HFFc6 (cell line): ENCODE data around the gene DIABLO. TPM values are rescaled to one million over a fixed set of nuclear protein-coding genes. Genes with fewer than 3 reads are reported as not detected.
A peak's percentile ranks its signal among the peaks of the same experiment; 100 is the strongest.

ENCODE experiments used
- DNase-seq: peaks from one replicate; pipeline ENCODE4 v3.0.0-alpha.2; 2018
- H3K27ac Mint-ChIP-seq: 2 replicates; pipeline ENCODE4 v1.8.0; 2020; ENCODE audit warnings: mild to moderate bottlenecking, mixed read lengths
- H3K27me3 Mint-ChIP-seq: 2 replicates; pipeline ENCODE4 v1.8.0; 2021; ENCODE audit warnings: mild to moderate bottlenecking, moderate library complexity, mixed read lengths; ENCODE audit not compliant: insufficient read depth
- H3K36me3 Mint-ChIP-seq: 2 replicates; pipeline ENCODE4 v1.8.0; 2021; ENCODE audit warnings: low read depth, mixed read lengths
- H3K4me1 Mint-ChIP-seq: 2 replicates; pipeline ENCODE4 v1.8.0; 2020; ENCODE audit warnings: low read depth, mixed read lengths
- H3K4me3 Mint-ChIP-seq: 2 replicates; pipeline ENCODE4 v1.8.0; 2020; ENCODE audit warnings: mild to moderate bottlenecking, moderate library complexity, mixed read lengths
- H3K9me3 Mint-ChIP-seq: 2 replicates; pipeline ENCODE4 v1.8.0; 2020; ENCODE audit warnings: mild to moderate bottlenecking, mixed read lengths
- total RNA-seq, 6 experiments: library from RNA; stranded (reverse); fragmentation: NEBNext Ultra II Directional; extraction: Animal tissue kit (Norgen Biotek cat#: 25700); gene quantifications; 2 replicates in 1 of 6; 3 replicates in 5 of 6; pipeline ENCODE4 v1.2.3, GENCODE V29; 2021
- TF ChIP-seq, protein P1 (sequence below): fragments of 200-600 bp; sonication (generic); IDR thresholded peaks from 2 replicates; pipeline ENCODE4 v1.5.0; 2021; ENCODE audit warnings: antibody characterized with exemption, mild to moderate bottlenecking

Gene DIABLO
- total RNA-seq, 6 experiments from 2014 or later: 47.5 to 54.2 (median 48.8) TPM

DNA sequence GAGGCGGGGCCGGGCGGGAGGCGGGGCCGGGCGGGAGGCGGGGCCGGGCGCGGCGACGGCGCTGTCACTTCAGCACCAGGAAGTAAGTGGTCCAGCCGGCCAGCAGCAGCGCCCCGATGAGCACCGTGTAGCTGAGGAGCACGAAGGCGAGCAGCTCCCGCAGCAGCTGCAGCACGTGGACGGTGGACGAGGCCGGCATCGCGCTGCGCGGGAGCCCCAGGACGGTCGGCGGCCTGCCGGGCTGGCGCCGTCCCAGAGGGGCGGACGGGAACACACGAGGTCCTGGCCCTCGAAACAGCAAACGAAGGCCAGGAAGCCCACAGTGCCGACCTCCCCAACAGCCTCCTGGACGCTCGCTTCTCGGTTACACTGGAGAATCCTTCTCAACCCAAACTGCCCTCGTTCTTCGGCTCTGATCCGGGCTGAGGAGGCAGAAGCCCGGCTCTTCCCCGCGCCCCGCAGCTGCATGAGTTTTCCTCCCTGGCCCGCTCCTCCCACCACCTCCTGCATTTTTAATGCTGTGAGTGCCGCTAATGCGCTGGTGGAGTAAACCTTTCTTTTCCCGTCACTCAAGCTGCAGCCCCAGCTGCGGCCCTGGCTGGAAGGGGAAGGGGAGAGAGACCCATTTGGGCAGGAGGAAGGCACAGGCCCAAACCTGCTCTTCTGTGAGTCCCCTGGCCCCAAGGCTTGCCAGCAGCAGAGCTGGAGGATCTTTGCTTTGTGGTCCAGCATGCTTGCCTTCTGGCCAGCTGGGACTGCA lies 694 bp upstream of the DIABLO start:
- Mint-ChIP-seq H3K27ac (no peak overlapping the region), H3K27me3 (no peaks in the 10 kb centered on the region; the same call in 1 of the 2 replicates), H3K9me3 (no peaks in the 10 kb centered on the region), H3K36me3 (peaks cover 37% of the 10 kb centered on the region), H3K4me1 (peaks cover 23% of the 10 kb centered on the region), H3K4me3 (no peak overlapping the region; the same call in 1 of the 2 replicates)
- no peak for DNase-seq
- TF ChIP-seq, protein P1, sequence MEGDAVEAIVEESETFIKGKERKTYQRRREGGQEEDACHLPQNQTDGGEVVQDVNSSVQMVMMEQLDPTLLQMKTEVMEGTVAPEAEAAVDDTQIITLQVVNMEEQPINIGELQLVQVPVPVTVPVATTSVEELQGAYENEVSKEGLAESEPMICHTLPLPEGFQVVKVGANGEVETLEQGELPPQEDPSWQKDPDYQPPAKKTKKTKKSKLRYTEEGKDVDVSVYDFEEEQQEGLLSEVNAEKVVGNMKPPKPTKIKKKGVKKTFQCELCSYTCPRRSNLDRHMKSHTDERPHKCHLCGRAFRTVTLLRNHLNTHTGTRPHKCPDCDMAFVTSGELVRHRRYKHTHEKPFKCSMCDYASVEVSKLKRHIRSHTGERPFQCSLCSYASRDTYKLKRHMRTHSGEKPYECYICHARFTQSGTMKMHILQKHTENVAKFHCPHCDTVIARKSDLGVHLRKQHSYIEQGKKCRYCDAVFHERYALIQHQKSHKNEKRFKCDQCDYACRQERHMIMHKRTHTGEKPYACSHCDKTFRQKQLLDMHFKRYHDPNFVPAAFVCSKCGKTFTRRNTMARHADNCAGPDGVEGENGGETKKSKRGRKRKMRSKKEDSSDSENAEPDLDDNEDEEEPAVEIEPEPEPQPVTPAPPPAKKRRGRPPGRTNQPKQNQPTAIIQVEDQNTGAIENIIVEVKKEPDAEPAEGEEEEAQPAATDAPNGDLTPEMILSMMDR: no peak

DNA sequence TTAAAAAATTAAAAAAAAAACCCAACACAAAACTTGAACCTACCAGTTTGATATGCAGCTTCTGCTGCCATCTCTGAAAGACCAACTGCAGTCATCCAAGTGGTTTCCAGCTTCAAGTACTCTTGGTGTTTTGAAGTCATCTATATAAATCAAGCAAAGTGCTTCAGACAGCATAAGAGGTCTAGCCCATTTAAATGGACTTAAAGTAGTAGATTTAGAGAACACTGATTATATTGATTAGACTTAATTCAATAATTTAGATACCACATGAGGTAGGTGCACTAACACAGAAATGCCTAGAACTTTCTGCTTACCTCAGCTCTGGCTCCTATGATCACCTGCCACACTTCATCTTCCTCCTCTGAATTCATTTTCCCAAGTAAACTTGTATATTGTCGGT lies 9.4 kb downstream of the DIABLO start:
- DNase-seq: no peak
- TF ChIP-seq, protein P1: no peak
- Mint-ChIP-seq H3K9me3 (no peaks in the 10 kb centered on the region), H3K4me3 (no peak overlapping the region), H3K27me3 (no peaks in the 10 kb centered on the region), H3K36me3 (peaks cover 32% of the 10 kb centered on the region), H3K27ac (no peak overlapping the region), H3K4me1 (peaks cover 14% of the 10 kb centered on the region)

DNA sequence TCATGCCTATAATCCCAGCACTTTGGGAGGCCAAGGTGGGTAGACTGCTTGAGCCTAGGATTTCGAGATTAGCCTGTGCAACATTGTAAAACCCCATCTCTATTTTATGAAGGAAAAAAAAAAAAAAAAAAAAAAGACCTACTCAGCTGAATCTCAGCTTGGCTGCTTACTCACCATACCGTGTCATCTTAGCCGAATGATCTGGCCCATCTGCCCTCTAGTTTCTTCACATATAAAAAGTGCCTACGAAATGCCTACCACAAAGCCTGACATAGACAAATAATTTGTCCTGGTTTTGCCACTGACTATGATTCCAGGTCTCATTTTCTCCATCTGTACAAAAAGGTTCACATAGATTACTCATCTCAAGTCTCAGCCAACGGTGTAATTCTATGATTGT lies 10.1 kb downstream of the DIABLO start:
- peak; percentile 46 for DNase-seq
- Mint-ChIP-seq H3K27me3 (no peaks in the 10 kb centered on the region; the same call in 1 of the 2 replicates), H3K9me3 (no peaks in the 10 kb centered on the region), H3K4me1 (peaks cover 14% of the 10 kb centered on the region), H3K36me3 (peaks cover 28% of the 10 kb centered on the region), H3K4me3 (no peak overlapping the region), H3K27ac (no peak overlapping the region)
- TF ChIP-seq, protein P1: no peak

DNA sequence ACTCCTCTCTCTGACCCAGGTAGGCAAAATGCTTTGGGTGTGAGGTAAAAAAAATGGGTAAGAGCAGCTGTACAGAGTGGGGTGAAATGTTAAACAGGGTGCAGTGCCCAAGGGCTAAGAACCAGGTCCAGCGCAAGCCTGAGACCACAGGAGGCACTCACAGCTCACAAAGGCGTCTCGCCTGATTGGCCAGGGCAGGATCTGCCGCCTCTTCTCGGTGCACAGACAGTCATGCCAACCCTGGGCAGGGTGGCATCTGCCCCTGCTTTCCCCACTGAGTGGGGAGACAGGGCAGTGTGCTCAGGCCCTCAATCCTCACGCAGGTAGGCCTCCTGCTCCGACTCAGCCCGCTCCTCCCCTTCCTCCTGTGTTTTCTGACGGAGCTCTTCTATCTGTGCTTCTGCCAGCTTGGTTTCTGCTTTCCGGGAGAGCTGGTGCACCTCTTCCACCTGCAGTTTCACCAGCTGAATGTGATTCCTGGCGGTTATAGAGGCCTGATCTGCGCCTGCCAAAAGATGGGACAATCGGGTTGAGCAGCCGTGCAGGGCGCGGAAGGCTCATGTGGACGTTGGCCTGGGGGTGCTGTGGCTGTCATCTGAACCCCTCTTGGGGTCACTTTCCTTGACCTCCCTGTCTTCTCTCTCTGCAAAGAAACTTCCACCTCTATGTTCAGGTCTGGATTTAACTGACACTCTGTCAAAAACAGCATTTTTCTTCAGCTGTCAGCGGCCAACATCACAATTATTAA lies 17.6 kb downstream of the DIABLO start:
- no peak for DNase-seq
- no peak overlapping the region for H3K27ac Mint-ChIP-seq
- H3K36me3 Mint-ChIP-seq: peaks cover 18% of the 10 kb centered on the region
- no peak overlapping the region for H3K4me3 Mint-ChIP-seq
- peaks cover 19% of the 10 kb centered on the region for H3K27me3 Mint-ChIP-seq
- no peaks in the 10 kb centered on the region for H3K4me1 Mint-ChIP-seq
- TF ChIP-seq, protein P1: no peak
- no peaks in the 10 kb centered on the region for H3K9me3 Mint-ChIP-seq

DNA sequence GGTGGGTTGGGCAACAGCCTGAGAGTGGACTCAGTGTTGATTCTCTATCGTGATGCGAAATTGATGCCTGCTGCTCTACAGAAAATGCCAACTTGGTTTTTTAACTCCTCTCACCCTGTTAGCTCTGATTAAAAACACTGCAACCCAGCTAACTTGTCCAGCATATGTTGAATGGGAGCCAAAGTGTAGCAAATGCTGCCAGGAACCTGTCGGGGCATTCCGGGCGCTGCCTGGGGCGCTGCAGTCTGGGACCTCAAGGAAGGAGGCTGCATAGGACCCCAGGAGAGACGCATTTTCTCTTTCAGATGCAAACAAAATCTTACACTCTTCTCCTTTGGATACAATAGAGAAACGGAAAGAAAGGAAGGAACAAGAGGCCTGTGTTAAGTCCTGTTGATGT lies 18.5 kb downstream of the DIABLO start:
- no peaks in the 10 kb centered on the region for H3K9me3 Mint-ChIP-seq
- H3K27ac Mint-ChIP-seq: no peak overlapping the region

More for the DNA sequence above, 18.5 kb downstream of the DIABLO start:
- Mint-ChIP-seq H3K36me3 (peaks cover 17% of the 10 kb centered on the region), H3K4me3 (no peak overlapping the region), H3K27me3 (peaks cover 24% of the 10 kb centered on the region), H3K4me1 (no peaks in the 10 kb centered on the region)
- TF ChIP-seq, protein P1: no peak
- DNase-seq: no peak
